Inflammatory macrophage (primary cell): Measurements from ENCODE around the gene GPR183.

ENCODE experiments used
- DNase-seq, 2 donors: peaks; one replicate each; pipeline ENCODE4 v3.0.0-alpha.2; 2020 to 2022
- total RNA-seq, 18 experiments: gene quantifications; one replicate each; lab custom pipeline; 2026; ENCODE audit warnings: mixed read lengths in 6 of 18, inconsistent platforms in 2 of 18; lab: John Stamatoyannopoulos, UW

GPR183 gene, protein sequence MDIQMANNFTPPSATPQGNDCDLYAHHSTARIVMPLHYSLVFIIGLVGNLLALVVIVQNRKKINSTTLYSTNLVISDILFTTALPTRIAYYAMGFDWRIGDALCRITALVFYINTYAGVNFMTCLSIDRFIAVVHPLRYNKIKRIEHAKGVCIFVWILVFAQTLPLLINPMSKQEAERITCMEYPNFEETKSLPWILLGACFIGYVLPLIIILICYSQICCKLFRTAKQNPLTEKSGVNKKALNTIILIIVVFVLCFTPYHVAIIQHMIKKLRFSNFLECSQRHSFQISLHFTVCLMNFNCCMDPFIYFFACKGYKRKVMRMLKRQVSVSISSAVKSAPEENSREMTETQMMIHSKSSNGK
- total RNA-seq = 4.2 to 1,078 (median 24.7) reads per million in 18 experiments

DNA sequence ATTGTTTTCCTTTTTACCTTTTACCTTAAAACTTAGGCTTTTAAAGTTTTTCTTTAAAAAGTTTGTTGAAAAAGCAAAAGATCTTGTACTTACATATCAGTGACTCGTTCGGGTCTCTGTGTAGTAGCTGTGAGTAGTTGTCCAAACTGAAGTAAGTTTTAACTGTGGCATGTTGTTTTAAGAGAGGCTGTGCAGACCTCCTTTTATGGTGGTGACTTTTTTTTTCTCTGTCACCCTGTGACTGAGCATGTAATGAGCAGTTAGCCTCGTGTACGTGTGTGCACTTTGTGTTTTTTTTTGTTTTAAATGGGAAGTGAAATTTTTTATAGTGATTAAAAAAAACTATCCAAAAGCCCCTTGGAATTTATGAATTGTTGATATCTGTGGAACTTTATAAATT, at the start of gene GPR183:
Gene GPR183, minus strand, starts transcription at position 153 of the 400 bp plus-strand sequence. CDS start 11,254 bp downstream, outside the sequence.
- DNase-seq = peak; percentile 71 to 76

DNA sequence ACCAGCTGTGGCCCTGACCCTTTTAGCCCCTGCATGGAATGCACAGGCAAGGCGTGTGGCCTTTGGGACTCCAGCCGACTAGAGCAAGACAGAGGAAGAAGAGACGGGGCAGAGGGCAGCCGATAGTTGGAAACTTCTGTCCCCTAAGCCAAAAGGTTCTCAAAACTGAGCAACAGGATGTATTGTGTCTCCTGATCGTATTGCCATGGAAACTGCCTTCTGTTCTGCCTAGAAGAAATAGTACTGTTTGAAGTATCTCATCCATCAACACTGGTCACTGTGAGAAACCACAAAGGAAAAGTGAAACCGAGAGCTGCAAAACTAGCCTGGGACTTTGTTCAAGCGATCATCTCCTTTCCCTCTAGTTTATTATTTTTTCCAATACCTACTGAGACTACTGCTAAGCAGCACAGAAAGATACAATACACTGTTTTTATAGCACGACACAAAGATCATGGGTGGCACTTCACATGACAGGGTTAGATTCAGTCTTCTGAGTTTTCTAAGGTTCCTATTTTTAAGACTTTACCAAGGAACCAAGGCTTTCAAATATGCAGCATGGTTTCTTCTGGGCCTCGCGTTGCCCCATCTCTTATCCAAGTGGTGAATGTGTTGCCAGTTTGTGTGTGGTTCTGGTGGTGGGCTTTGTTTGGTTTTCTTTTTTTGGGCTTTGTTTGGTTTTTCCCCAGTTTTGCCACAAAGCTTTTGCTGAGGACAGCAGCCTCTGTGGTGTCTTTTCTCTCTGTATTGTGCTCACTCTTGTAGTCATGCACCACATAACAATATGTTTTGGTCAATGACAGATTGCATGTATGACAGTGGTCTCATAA, 49.3 kb upstream of the GPR183 start:
- peak; percentile 48 to 54 for DNase-seq

DNA sequence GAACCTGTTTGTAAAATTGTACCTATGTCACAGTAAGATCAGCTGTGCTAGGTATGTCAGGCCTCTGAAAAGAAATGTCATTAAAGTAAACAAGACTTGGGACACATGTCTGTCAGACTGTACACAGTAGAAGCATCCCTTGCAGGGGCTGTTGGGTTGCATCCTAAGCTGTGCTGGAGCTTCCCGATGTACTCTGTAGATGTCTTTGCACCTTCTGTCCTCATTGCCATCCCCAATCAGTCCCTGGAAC, 48.7 kb upstream of the GPR183 start:
- DNase-seq = no peak

DNA sequence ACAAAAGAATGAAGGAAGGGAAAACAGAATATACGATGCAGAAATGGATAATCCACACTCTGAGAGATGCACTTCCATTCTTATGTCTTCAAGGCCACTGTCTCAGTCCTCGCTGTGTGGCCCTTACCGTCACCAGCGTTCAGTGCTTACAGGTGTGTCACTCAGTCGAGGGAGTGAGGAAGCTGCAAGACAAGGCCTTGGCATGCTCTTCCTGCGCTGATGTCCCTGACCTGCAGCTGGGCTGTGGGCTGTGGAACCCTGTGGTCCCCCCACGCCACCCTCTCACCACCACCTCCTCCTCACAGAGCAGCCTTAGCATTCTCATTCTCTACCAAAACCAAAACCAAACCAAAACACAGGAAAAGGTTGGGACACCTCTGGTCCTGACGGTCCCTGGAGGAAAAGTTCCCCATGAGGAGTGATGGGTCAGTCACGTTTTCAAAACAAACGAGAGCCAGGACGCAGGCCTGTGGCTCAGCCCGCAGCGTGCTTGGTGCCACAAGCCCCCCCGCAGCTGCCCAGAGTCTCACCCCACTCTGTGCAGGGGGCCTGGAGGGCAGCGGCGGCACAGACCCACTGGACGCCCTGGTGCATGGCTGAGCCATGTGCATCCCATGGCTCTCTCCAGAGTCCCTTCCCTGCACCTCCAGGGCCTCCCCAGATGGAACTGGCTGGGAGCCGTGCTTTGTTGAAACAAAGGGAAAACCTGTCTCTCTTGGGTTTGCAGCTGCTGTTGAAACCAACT, 48.2 kb upstream of the GPR183 start:
- DNase-seq = no peak

DNA sequence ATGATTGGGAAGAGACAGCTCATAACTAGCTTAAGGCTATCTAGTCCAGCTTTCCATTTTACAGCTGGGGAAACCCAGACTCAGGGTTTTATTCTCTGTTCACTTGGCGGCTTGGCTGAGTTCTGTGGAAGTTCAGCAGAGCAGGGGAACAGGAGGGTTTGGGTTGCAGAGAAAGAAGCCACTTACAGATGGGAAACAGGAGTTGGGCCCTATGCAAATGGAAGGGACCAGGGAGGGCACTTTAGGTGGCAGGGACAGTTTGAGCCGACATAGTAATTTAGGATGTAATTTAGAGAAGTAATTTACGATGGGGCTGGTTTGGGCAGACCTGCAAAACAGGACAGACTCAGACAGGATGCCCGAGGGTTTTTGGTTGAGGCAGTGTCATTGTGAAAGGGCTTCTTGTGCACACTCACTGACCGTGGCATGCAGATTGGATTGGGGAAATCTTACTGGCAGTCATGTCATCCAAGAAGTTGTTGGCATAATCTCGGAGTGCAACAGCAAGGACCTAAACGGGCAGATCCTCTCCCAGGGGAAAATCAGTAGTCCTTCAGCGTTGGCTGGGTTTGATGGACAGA, 47.3 kb upstream of the GPR183 start:
- no peak for DNase-seq

DNA sequence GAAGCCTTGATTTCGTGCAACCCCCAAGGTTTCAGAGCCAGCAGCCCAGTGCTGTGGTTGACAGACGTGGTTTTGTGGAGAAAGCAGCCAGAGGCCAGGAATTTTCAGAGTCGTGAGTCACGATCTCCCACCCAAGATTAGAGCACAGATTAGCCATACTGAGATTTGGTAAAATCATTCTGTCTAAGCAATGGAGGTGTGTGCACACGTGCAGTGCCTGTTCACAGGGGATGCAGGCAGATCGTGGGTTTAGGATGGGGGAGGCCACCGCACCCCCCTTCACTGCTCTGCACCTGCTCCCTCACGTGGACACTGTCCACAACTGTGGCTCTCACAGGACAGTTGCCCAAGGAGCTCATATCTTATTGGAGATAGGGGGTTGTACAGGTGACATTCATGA, 46.6 kb upstream of the GPR183 start:
- DNase-seq = no peak

DNA sequence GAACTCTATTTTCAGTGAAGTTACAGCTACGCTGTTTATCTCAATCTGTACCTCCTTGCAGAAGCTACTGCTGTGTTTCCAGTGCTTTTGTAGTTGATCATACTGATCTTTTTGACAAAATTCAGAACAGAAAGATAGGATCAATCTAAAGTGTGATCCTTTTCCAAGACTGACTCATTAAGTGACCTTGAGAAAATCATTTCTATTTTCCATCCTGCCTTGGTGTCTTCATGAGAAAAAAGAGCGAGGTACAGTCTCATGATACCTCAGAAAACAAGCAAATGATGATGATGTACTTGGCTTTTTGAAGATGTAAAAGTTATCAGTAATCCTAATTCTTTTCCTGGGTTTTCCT, 46.0 kb upstream of the GPR183 start:
- no peak for DNase-seq

DNA sequence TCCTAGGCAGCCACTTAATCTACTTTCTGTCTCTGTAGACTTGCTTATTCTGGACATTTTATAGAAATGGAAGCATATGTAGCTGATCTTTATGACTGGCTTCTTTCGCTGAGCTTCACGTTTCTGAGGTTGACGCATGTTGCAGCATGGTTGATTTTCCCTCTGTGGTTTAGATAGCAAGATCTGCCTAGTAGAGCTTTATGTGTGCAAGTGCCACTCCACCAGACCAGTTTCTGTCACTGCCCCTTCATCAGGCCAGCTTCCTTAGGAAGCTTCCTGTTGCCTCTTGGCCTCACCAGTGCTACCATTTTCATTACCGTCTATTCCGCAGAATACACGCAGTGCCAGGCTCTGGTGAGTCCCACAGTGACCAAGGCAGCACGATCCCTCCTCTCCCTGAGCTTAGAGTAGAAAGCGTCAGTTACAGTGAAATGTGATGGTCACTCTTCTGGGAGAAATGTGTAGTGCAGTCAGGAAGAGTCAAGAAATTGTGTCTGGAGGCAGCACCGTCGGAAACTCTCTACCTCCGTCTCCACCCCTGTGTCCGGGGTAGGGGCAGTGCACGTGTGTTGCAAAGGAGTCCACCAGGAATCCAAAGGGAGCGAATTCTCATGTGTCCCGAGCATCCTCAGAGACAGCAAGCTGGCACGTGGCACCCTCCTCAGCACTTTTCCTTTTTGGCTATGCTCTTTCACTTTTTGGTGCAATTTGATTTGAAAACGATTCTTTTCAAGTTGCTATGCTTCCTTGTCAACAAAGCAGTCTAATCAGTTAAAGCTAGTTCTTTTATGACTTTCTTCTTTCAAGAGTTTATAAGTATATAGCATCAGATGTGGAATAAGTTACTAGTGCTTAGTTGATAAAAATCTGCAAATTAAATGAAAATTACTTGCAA, 45.4 kb upstream of the GPR183 start:
- no peak for DNase-seq

DNA sequence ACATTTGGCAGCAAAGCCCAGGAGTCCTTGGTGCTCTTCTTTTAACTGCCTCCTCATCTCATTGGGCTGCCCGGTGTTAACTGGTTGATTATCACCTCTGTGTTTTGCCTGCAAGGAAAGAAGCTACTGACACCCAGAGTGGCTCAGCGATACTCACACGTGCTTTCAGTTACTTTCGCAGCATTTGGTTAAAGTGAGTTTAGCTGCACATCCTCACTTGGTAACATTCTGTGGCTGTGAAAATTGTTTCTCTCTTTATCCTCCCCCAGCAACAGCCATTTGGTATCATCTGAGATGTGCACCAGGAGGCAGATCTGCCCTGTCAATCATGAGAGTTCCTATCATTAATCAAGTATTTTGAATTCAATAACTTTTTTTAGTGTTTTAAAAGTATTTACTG, 44.6 kb upstream of the GPR183 start:
- no peak for DNase-seq

DNA sequence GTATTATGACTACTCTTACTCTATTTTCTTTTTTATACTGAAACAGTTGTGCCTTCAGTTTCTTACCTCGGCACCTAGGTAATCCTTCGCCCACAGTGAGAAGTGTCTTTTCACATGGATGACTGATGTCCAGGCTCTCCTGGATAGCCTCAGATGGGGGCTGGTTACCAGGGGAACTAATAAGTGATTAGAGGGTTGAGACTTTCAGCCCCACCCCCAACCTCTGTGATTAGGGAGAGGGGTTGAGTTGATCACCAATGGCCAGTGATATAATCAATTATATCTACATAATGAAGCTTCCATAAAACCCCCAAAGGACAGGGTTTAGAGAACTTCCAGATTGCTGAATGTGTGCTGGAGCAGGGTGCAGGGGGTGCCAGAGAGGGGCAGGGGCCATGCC, 43.0 kb upstream of the GPR183 start:
- no peak for DNase-seq

DNA sequence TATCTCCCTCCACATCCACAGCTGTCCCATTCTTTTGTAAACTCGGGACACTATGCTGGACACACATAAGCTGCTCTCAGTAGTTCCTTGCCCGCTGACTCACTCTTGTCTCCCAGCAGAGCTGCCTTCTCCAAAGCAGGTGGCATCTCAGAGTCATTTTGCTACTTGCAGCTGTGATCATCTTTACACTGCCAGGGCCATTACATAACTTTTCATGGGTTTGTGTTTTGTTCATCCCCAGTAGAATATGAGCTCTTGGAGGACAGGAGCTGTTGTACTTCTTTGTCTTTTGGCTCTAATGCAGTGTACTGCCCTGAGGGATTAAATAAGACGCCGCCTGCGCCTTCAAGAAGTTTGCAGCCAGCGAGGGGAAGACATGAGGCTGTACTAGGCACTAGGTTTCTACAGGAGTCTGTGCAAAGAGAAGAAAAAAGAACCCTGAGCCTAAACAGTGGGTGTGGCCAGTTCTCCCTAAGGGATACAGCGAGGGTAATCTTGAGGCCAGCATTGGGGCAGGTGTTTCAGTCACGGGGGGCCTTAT, 40.8 kb upstream of the GPR183 start:
- no peak for DNase-seq

DNA sequence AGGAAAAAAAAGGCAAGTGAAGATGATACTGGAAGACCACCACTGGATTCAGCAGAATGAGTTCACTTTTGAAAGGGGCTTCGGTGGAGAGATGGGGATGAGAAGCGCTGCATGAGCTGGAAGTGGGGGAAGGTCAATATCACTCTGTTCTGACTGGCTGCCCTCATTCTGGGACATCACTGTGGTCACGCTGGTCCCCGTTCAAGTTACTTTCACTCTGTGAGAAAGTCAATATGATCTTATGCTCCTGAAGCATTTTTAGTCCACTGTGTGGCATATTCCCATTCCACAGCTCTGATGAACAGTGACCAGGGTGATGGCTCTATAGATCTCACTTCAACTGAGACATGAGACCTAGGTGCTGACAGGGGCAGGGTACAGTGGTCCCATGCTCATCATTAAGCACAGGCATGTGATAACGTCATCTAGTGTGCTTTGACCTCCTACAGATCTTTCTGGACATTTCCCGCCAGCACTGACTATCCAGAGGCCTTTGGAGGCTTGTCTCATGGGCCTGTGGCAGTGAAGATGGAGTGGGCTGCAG, 40.2 kb upstream of the GPR183 start:
- no peak for DNase-seq

DNA sequence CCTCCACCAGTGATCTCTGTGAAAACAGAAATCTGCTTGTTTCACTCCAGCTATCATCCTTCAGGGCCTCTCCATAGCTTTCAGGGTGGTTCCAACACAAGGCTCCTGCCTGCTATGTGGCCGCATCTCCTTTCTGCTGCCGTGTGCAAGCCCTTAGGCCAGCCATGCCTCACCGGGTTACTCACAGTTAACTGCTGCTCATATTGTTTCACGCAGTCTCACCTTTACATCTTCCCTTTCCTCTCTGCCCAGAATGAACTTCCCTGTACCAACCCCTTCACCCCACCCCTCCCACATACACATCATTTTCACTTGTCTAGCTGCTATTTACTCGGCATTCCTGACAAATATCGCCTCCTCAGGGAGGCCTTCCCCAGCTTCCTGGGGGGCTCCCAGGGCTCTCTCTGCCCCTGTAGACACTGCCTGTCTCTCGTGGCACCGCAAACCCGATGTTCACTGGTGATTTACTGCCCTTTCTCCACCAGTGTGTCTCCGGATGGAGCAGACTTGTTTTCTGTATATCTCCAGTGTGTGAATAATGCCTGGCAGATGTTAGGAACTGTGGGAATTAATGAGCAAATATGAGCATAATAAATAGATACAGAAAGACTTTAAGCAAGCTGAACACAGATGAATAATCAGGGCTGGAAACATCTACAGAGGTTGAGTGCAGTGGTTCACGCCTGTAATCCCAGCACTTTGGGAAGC, 39.3 kb upstream of the GPR183 start:
- DNase-seq = no peak

DNA sequence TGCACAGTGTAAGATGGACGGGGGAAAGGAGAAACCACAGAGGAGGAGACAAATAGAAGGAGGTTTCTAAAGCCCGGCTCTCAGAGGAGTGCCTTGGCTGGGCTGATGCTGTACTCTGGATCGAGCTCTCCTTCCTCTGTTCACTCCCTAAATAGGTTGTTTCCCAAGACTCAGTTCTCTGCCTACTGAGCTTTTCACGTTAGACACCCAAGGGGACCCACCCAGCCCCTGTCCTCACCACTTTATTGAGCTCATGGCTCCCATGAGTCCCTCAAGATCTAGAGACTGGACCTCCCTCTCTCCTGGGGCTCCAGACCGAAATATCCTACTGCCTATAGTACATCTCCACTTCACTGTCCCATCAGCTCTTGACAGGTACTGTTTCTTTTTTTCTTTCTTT, 38.1 kb upstream of the GPR183 start:
- no peak for DNase-seq

DNA sequence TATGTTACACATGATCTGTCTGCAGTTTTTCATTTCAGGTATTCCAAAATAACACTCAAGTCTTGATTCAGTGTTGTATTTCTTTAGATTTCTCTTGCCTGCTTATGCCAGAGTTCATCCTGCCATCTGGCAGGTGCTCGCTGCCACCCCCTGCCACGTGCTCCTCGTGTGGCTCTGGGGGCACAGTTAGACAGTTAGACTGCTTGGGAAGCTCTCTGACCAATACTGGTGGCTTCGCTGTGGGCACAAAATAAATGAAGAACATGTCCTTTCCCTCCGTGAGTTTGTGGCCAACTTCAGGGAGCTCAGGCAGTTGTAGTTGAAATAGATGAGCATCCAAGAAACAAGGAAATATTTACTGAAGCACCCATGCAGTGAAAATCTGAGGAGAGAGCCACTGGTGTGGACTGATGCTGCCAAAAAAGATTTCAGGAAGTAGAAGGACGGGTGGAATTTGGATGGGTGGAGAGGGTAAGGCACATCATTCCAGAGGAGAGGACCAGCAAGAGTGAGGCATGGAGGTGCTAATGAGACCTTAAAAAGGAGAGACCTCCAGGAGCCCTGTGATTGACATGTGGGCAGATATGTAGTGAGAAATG, 37.5 kb upstream of the GPR183 start:
- no peak for DNase-seq

DNA sequence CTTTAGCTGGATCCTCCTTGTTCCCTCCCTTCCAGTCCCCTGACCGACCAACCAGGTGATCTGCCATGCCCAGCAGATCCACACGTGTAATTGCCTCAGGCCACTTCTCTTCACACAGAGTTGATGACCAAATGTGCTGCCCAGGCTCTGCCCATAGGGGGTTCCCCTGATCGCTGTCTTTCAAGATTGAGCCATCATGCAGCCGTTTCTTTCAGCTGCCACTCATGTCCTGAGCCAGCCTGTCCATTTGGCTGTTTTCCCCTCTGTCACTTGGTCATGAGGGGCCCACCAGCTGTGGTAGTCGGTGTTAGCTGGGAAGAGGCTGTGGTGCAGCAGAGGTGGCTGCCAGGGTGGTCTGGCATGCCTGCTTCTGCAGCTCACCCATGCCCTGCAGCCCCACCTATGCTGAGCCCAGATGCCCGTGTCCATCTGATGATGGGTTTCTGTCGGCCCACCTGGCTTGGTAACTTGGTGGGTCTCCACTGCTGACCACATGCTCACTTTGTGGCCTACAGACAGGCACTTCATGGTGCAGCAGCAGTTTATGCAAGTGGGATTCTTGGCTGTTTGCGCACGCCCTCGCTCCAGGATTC, 35.6 kb upstream of the GPR183 start:
- peak in 1 of 2 donors; percentile 35 for DNase-seq

DNA sequence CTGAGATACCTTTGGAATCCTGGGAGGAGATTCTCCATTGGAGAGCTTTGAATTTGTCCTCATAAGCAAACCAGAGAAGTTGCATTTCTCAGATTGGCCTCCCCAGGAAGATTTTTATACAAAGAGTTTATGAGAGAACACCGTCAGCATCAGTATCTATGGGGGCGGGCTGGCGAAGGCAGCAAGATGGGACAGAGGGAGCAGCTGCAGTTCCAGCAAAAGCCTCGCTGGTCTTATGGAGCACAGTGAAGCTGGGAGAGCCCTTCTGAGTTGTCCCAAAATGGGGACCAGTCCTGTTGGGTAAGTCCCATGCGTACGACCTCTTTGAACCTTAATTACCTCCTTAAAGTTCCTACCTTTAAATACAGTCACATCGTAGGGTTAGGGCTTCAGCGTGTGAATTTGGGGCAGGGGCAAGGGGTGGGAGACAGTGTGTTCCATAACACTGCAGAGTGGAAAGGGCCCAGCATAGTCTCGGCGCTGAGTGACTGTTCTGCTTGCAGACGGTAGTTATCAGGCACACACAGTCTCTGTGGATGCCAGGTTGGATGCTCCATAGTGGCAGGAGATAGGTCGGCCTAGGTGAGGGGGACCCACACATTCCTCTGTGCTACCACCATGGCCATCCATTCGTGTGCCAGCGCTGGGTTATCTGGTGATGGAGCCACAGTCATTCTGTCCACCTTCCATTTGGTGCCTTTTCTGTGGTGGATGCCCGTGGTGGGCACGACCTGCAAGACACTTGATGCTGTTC, 34.9 kb upstream of the GPR183 start:
- DNase-seq = no peak

DNA sequence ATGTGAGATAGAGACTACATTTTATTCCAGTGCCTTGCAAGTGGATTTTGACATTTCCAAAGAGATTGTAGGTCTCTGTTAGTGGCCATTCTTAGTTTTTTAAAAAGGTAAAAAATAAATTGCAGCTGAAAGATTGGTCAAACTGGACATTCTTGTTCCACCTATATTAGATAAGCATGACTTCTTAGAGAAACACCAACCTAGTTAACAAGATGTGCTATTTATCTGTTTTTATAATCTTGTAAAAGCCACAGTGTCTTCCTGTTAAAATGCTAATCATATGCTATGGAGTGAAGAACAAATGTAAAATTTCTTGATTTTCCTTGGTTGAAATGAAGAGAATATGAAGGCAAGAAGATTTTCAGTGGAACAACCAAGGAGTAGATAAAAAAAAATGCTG, 33.4 kb upstream of the GPR183 start:
- DNase-seq = no peak

DNA sequence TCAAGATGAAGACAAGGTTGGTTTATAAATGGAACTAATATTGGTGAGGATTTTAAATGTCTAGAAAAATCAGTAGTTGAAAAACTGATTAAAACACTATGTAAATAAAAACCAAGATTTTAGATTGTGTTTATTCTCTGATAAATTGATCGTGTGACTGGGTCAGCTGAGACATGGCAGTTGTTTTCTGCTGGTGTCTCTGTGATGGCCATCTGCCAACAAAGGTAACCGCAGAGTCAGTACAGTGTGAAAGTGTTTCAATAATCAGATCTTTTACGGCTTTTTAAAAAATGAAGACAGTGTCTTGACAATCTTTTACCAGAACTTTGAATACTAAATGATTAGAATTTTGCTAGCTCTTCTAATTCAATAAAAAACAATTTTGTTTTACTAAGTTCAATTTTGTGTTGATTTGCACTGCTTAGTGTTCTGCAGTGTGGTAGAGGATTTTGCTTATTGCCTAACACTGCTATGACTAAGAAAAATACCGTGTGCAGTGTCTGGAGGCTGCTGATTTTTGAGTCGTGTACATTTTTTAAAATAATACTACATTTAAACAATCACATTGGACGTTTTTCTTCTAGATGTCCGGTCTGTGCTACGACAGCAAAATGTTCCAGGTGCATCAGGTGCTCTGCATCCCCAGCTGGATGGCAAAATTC, 32.7 kb upstream of the GPR183 start:
- DNase-seq = peak; percentile 30 to 47
